GM11168 (cell line): ENCODE results near the gene CDKAL1.

ENCODE experiments used
- in situ Hi-C: fragments of 300-500 bp; cut with MboI; formaldehyde crosslinking; loops from one replicate; pipeline ENCODE4 v1.12.0; 2022; ENCODE audit warnings: low sequenced_read_pairs; ENCODE audit not compliant: unreplicated experiment

Gene CDKAL1

DNA sequence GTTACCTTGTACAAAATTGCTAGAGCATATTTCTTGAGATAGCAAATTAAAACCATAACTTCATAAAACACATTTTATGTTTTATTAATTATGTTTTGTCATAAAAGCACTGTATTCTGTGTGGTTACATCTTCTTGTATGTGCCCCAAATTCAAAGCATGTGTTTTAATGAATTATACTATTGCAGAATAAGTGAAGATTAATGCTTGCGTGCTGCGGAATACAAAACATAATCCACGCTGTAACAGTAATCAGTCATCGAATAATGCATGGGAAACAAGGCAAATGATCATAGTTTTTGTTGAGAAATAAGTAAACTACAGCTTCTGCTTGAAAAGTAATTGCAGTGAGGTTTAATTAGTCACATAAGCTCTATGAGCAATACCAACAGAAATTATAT, 600.1 kb downstream of the CDKAL1 start:
- in situ Hi-C loops, result no loop called here

GRCh38 chr6:21135484-21136013, 601.3 kb downstream of the CDKAL1 start:
- in situ Hi-C loops, result no loop called here

DNA sequence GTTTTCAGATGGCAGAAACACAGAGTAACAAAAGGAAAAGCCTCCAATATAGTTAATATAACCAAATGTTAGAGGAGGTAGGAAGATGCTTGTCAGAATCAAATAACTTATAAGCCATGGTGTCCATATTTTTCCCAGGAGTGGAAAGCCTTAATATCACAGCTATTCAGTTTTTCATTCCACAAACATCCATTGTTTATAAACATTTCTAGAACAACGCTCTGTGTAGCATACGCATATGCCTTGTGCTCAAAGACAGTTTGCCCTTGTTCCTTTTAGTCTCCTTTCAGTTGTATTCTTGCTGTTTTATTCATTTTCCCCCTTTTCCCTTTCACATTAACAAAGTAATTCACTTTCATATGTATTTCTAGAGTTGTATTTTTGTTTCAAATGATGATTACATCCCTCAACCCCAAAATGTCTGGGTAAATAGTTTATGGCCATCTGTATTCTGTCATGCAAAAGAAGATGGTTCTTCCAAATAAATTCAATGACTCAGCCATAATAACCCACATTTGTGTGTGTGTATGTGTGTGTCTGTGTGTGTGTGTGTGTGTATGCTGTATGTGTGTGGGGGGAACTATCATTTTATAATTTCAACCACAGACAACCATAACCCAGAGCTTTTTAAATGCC, 603.6 kb downstream of the CDKAL1 start:
- in situ Hi-C loops, result no loop called here

DNA sequence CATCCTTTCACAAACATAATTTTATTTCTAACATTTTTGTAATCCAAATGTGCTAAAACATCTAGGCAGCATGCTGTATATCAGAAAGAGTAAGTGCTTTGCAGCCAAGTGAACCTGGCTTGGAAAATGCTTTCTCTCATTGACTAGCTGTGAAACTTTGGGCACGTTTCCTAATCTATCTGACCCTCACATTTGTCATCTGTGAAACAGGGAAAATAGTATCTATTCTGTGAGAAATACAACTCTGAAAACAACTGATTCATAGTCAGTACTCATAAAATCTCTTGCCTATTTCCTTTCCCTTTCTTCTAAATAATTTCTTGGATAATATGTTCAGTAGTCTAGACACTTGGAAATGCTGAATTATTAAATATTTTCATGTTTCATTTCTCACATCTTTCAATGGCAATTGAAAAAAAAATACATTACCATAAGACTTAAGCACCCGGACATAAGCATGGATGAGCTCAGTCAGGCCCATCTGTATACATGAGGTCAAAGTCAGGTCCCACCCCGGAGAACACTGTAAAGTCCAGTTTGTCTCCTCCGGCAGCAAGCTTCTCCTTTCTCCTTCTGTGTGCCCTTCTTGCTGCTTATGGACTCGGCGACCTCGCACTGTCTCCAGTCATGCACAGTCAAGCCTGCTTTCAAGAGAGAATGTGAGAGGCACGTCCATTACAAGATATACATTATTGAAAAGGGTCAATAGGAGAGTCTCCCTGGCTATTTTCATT, 604.2 kb downstream of the CDKAL1 start:
- in situ Hi-C loops, result no loop called here

GRCh38 chr6:21140966-21141365, 606.7 kb downstream of the CDKAL1 start:
- in situ Hi-C loops, result no loop called here

- in situ Hi-C loops, result no loop called here
Measured at GRCh38 chr6:21141616-21142303, 607.5 kb downstream of the CDKAL1 start.

DNA sequence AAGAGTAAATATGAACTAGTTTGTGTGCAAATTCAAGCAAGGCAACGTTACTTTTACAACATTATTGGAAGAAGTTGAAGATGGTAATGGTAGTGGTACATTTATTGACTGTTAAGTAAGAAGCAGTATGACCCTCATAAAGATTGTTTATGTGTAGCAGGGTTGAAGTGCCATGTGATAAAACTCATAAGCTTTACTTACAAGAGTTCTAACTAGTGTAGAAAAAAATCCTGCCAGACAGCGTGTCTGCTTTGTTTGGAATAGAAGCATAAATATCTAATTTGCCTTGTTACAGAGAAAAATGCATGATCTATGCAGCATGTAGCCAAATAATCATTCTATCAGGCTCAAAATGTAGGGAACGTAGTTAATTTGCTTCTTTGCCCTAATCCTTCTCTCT, 608.5 kb downstream of the CDKAL1 start:
- in situ Hi-C loops, result no loop called here

DNA sequence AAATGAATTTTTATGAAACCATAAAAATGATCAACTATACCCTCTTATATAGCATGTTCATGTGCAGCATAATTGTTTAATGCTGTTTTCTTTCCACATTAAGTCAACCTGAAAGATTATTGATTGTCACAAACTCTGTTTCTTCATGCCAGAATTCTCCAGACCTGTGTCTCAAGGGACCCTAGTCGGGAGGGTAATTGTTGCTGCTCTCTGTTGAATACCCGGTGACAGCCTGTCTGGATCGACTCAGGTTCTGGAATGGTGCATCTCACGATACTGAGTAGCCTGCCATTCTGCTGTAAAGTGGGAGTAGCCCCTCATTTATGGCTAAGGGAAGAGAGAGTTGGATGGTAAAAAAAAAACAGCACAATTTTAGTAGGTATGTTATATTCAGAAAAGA, 609.4 kb downstream of the CDKAL1 start:
- in situ Hi-C loops, result no loop called here

- in situ Hi-C loops, result no loop called here
Measured at GRCh38 chr6:21144928-21145327, 610.7 kb downstream of the CDKAL1 start.

DNA sequence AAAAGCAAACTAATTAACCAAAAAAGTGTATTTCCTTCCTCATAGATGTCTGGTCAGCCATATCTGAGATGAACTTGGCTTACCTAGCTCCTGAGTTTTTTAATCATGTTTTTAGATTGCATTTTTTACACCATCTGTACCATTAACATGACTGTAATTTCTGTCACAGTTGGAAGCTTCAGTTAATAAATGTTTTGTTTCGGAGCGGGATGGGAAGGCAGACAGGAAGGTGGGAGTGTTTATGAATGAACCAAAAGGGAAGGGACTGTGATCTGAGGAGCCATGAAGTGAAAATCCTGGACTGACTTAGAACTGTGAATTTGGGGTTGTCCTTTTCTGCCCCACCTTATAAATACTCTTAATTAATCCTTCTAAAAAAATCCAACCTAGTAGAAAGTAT, 613.7 kb downstream of the CDKAL1 start:
- in situ Hi-C loops, result no loop called here

DNA sequence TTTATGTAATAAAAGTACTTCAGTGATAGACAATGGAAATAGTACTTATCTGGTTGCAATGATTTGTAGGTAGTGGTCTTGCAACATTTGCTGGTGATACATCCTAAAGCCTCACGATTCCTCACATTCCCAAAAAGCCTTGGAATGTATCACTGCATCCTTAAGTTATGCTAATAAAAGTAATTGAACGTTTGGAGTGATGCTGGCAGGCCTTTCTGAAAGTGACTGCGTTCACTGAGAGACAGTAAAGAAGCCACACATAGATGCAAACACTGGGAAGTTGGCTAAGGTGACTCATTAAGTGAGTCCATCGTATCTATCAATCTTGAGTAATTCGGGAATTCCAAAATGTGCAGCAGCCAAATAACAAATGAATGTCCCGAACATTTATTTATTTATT, 615.2 kb downstream of the CDKAL1 start:
- in situ Hi-C loops, result no loop called here

DNA sequence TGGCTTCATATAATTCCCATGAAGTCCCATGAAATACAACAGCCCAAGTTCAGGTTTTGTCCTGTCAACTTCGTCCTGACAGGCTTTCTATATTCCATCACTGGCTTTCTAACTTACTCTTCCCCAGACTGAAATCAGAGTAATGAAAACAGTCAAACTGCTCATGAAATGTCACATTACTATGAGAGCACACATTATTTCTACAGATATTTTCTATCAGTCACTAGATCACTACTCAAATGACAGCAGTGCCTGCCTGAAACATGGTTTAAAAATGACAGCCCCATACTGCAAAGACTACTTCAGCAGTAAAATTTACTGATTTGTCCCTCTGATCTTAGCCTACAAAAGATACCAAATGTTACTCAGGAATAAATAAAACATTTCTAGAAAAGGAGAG, 616.4 kb downstream of the CDKAL1 start:
- in situ Hi-C loops, result no loop called here

GRCh38 chr6:21151119-21151518, 616.9 kb downstream of the CDKAL1 start:
- in situ Hi-C loops, result no loop called here

- in situ Hi-C loops, result no loop called here
Measured at GRCh38 chr6:21151530-21151929, 617.3 kb downstream of the CDKAL1 start.

GRCh38 chr6:21157186-21157929, 623.1 kb downstream of the CDKAL1 start:
- in situ Hi-C loops, result no loop called here

DNA sequence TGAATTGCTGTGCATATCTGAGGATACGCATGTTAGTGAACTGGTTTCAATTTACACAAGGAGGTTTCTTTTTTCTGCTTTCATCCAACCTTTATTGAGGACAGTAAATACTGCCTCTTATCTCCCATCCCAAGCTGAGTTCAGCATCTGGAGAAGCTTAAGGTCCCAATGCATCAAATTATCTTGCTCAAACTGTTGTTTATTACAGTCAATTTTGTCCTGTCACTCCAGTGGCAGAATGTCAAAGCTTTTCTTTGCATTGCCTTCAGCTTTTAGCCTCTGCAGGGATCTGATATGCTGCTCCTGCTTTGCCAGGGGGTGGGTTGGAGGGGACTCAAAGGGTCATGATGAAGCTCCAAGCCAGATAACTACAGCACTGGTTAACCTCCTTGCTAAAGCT, 623.9 kb downstream of the CDKAL1 start:
- in situ Hi-C loops, result no loop called here

DNA sequence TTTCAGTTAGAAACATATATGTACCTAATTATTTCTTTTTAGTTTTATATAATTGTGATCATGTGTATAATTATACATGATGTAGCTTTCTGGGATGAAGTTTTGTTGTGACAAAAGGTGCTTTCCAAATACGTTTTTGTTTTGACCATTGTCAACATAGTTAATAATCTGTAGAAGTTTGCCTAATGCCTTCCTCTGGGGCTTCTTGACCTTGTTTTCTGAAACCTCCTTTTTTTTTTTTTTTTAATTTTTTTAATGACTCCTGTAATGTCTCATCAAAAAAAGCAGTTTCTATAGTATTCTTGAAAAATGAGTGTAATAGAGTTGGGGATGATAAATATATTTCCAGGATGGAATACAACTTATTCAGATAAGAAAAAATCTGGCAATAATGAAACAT, 624.6 kb downstream of the CDKAL1 start:
- in situ Hi-C loops, result no loop called here

DNA sequence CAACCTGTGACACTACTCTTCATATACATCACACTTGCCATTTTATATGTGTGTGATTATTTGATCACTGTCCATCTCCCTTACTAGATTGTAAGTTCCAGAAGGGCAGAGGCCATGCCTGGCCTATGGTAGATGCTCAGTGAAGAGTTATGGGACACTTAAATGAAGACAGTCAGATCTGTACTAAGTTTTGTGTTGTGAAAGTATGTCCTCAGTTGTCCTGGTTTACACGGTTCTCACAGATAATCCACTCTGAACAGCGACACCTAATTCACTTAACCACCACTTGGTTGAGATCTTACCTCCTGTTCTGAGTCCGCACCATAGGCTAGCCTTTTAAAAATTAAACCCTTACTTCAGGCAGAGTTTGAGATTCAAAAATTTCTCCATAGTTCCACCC, 625.2 kb downstream of the CDKAL1 start:
- in situ Hi-C loops, result no loop called here

GRCh38 chr6:21161707-21162106, 627.5 kb downstream of the CDKAL1 start:
- in situ Hi-C loops, result no loop called here

- in situ Hi-C loops, result no loop called here
Measured at GRCh38 chr6:21163110-21163837, 629.0 kb downstream of the CDKAL1 start.
